ENCODE results near the gene MAP2K4. TPM values are rescaled to one million over a fixed set of nuclear protein-coding genes. Genes with fewer than 3 reads are reported as not detected.

The MAP2K4 gene
- total RNA-seq, 1 experiment from 2014 or later, result 24.4 TPM

DNA sequence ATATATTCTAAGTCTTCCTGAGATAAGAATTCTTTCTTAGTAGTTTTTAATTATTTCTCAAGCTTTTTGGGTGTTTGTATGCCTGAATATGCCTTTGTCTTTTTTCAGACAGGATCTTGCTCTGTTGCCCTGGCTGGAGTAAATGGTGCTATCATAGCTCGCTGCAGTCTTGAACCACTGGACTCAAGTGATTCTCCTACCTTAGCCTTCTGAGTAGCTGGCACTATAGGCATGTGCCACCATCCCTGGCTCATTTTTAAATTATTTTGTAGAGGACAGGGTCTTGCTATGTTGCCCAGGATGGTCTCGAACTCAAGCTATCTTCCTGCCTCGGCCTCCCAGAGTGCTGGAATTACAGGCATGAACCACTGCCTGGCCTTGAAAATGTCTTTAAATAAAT, 41.6 kb downstream of the MAP2K4 start:
- no peak overlapping the region for H3K4me3 Mint-ChIP-seq
- TF ChIP-seq GTF2I (CRISPR knock-in tag; conservative IDR thresholded peaks at IDR 0.05) (0 out of 2 replicates have a peak, but pooled peaks have one; percentile 35), ETV6 (CRISPR knock-in tag; IDR thresholded peaks at IDR 0.05) (no peak), ZNF121 (CRISPR knock-in tag; IDR thresholded peaks at IDR 0.05) (peak; percentile 92)
- H3K27ac Mint-ChIP-seq, result no peak overlapping the region
- DNase-seq (ENCODE audit: low spot score) (no peak), ATAC-seq (no peak)
- H3K4me1 Mint-ChIP-seq, result peaks cover 12% of the 10 kb centered on the region
- peaks cover 22% of the 10 kb centered on the region for H3K36me3 Mint-ChIP-seq
- no peaks in the 10 kb centered on the region for H3K27me3 Mint-ChIP-seq (ENCODE audit: low read depth)
- peaks cover 8% of the 10 kb centered on the region for H3K9me3 Mint-ChIP-seq
- CTCF ChIA-PET, result interaction anchor here (0.6 kb wide), 1 partner anchor 46 kb away, joined by 7 read pairs; no protein-coding TSS in a partner anchor
- POLR2A ChIA-PET, result interaction anchor here (1.7 kb wide), 1 partner anchor 10 kb away, joined by 5 read pairs; no protein-coding TSS in a partner anchor

DNA sequence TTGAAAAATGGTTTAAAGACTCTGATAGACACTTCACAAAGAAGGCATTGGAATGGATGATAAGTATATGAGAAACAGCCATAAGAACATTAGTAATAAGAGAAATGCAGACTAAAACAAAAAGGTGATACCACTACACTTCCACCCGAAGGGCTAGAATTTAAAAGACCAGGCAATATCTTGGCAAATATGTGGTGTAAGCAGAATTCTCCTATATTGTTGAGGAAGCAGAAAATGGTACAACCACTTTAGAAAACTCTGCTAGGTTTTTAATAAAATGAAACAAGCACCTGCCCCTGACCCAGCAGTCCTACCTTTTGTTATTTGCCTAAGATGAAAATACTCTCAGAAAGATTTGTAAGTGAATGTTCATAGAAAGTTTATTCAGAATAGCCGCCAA, 43.7 kb downstream of the MAP2K4 start:
- Mint-ChIP-seq H3K36me3 (peaks cover 22% of the 10 kb centered on the region), H3K27ac (no peak overlapping the region)
- CTCF ChIA-PET, result no interaction called here

DNA sequence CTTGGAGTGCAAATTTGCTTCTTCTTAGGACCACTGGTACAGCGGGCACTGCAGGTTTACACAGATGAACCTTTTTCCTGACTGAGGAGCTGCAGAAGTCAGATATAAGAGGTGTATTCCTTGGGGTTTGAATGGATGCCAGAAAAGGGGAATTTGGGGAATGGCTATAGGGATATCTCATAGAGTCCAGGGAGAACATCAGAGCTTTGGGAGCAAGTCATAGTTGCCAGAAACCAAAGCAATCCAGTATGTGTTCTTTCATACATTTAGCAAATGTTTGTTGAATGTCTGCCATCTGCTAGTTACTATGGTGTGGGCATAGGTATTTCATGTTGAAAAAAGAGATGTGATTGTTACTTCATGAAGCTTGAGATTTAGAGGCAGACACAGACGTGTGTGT, 46.8 kb downstream of the MAP2K4 start:
- no peak overlapping the region for H3K4me3 Mint-ChIP-seq
- no peaks in the 10 kb centered on the region for H3K27me3 Mint-ChIP-seq (ENCODE audit: low read depth)
- ChIA-PET CTCF (no interaction called here), POLR2A (no interaction called here)
- H3K36me3 Mint-ChIP-seq, result peaks cover 16% of the 10 kb centered on the region
- peaks cover 8% of the 10 kb centered on the region for H3K9me3 Mint-ChIP-seq
- DNase-seq (ENCODE audit: low spot score) (no peak), ATAC-seq (no peak)
- H3K4me1 Mint-ChIP-seq, result peaks cover 6% of the 10 kb centered on the region
- no peak overlapping the region for H3K27ac Mint-ChIP-seq
- TF ChIP-seq, protein P1, sequence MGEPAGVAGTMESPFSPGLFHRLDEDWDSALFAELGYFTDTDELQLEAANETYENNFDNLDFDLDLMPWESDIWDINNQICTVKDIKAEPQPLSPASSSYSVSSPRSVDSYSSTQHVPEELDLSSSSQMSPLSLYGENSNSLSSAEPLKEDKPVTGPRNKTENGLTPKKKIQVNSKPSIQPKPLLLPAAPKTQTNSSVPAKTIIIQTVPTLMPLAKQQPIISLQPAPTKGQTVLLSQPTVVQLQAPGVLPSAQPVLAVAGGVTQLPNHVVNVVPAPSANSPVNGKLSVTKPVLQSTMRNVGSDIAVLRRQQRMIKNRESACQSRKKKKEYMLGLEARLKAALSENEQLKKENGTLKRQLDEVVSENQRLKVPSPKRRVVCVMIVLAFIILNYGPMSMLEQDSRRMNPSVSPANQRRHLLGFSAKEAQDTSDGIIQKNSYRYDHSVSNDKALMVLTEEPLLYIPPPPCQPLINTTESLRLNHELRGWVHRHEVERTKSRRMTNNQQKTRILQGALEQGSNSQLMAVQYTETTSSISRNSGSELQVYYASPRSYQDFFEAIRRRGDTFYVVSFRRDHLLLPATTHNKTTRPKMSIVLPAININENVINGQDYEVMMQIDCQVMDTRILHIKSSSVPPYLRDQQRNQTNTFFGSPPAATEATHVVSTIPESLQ (CRISPR knock-in tag; IDR thresholded peaks at IDR 0.05), result no peak
- TF ChIP-seq ZNF317 (CRISPR knock-in tag; IDR thresholded peaks at IDR 0.05; ENCODE audit: borderline replicate concordance, low read depth), result no peak
- TF ChIP-seq, protein P2, sequence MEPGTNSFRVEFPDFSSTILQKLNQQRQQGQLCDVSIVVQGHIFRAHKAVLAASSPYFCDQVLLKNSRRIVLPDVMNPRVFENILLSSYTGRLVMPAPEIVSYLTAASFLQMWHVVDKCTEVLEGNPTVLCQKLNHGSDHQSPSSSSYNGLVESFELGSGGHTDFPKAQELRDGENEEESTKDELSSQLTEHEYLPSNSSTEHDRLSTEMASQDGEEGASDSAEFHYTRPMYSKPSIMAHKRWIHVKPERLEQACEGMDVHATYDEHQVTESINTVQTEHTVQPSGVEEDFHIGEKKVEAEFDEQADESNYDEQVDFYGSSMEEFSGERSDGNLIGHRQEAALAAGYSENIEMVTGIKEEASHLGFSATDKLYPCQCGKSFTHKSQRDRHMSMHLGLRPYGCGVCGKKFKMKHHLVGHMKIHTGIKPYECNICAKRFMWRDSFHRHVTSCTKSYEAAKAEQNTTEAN (CRISPR knock-in tag; IDR thresholded peaks at IDR 0.05), result no peak
- no peak for TF ChIP-seq FOXJ3 (CRISPR knock-in tag; IDR thresholded peaks at IDR 0.05; ENCODE audit: borderline replicate concordance)
- TF ChIP-seq, protein P3, sequence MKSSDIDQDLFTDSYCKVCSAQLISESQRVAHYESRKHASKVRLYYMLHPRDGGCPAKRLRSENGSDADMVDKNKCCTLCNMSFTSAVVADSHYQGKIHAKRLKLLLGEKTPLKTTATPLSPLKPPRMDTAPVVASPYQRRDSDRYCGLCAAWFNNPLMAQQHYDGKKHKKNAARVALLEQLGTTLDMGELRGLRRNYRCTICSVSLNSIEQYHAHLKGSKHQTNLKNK (CRISPR knock-in tag; IDR thresholded peaks at IDR 0.05), result no peak
- no peak for TF ChIP-seq ZNF121 (CRISPR knock-in tag; IDR thresholded peaks at IDR 0.05)
- TF ChIP-seq NFE2L1 (CRISPR knock-in tag; IDR thresholded peaks at IDR 0.05), result no peak
- TF ChIP-seq, protein P4, sequence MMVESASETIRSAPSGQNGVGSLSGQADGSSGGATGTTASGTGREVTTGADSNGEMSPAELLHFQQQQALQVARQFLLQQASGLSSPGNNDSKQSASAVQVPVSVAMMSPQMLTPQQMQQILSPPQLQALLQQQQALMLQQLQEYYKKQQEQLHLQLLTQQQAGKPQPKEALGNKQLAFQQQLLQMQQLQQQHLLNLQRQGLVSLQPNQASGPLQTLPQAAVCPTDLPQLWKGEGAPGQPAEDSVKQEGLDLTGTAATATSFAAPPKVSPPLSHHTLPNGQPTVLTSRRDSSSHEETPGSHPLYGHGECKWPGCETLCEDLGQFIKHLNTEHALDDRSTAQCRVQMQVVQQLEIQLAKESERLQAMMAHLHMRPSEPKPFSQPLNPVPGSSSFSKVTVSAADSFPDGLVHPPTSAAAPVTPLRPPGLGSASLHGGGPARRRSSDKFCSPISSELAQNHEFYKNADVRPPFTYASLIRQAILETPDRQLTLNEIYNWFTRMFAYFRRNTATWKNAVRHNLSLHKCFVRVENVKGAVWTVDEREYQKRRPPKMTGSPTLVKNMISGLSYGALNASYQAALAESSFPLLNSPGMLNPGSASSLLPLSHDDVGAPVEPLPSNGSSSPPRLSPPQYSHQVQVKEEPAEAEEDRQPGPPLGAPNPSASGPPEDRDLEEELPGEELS (CRISPR knock-in tag; IDR thresholded peaks at IDR 0.05), result no peak
- TF ChIP-seq JAZF1 (CRISPR knock-in tag; IDR thresholded peaks at IDR 0.05), result no peak
- no peak for TF ChIP-seq ZNF138 (CRISPR knock-in tag; conservative IDR thresholded peaks at IDR 0.05)
- TF ChIP-seq ZNF671 (CRISPR knock-in tag; IDR thresholded peaks at IDR 0.05), result no peak
- TF ChIP-seq, protein P5, sequence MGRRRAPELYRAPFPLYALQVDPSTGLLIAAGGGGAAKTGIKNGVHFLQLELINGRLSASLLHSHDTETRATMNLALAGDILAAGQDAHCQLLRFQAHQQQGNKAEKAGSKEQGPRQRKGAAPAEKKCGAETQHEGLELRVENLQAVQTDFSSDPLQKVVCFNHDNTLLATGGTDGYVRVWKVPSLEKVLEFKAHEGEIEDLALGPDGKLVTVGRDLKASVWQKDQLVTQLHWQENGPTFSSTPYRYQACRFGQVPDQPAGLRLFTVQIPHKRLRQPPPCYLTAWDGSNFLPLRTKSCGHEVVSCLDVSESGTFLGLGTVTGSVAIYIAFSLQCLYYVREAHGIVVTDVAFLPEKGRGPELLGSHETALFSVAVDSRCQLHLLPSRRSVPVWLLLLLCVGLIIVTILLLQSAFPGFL (CRISPR knock-in tag; IDR thresholded peaks at IDR 0.05; ENCODE audit: borderline replicate concordance), result no peak

More for the DNA sequence above, 43.7 kb downstream of the MAP2K4 start:
- Mint-ChIP-seq H3K9me3 (peaks cover 8% of the 10 kb centered on the region), H3K4me3 (no peak overlapping the region), H3K4me1 (peaks cover 6% of the 10 kb centered on the region), H3K27me3 (ENCODE audit: low read depth) (no peaks in the 10 kb centered on the region)
- POLR2A ChIA-PET, result no interaction called here
- TF ChIP-seq, protein P6, sequence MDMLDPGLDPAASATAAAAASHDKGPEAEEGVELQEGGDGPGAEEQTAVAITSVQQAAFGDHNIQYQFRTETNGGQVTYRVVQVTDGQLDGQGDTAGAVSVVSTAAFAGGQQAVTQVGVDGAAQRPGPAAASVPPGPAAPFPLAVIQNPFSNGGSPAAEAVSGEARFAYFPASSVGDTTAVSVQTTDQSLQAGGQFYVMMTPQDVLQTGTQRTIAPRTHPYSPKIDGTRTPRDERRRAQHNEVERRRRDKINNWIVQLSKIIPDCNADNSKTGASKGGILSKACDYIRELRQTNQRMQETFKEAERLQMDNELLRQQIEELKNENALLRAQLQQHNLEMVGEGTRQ (CRISPR knock-in tag; IDR thresholded peaks at IDR 0.05), result no peak
- TF ChIP-seq ZBTB21 (CRISPR knock-in tag; IDR thresholded peaks at IDR 0.05; ENCODE audit: borderline replicate concordance) (no peak), ATF1 (CRISPR knock-in tag; IDR thresholded peaks at IDR 0.05) (no peak), ZNF138 (CRISPR knock-in tag; conservative IDR thresholded peaks at IDR 0.05) (no peak), MYBL2 (CRISPR knock-in tag; IDR thresholded peaks at IDR 0.05) (no peak), ZNF423 (CRISPR knock-in tag; IDR thresholded peaks at IDR 0.05) (no peak), RELA (CRISPR knock-in tag; IDR thresholded peaks at IDR 0.05; ENCODE audit: borderline replicate concordance) (no peak)
- ATAC-seq, result no peak
- DNase-seq (ENCODE audit: low spot score), result no peak
